SK-N-MC (cell line): ENCODE results near the gene EEF1B2.

Experiments
- EZH2 ChIP-seq: fragments of 200-600 bp; sonication (generic); IDR thresholded peaks from one replicate; pipeline ENCODE4 v1.6.1; 2017; ENCODE audit warnings: antibody characterized with exemption
- POLR2AphosphoS5 ChIP-seq: IDR thresholded peaks from 2 replicates; pipeline ENCODE4 v1.6.1; 2012; ENCODE audit warnings: mild to moderate bottlenecking, low read depth, low read length, borderline replicate concordance

- TF ChIP-seq EZH2, result no peak
- no peak for TF ChIP-seq POLR2AphosphoS5
Measured at GRCh38 chr2:206202446-206202845, 42.8 kb downstream of the EEF1B2 start.
